ENCODE results near the gene HOMER2. TPM values are rescaled to one million over a fixed set of nuclear protein-coding genes. Genes with fewer than 3 reads are reported as not detected.
A peak's percentile ranks its signal among the peaks of the same experiment; 100 is the strongest.

The HOMER2 gene
- total and polyA plus RNA-seq, 9 of the 15 experiments (the other 6 are each of a cell fraction or from before 2014, with no cell fraction given): 0.13 to 0.47 (median 0.29) TPM; not detected in 1

- TF ChIP-seq ASH1L (IDR thresholded peaks at IDR 0.05; ENCODE audit: borderline replicate concordance, low read depth, partially characterized antibody): no peak
- no peak for TF ChIP-seq CGGBP1 (CRISPR knock-in tag; IDR thresholded peaks at IDR 0.05)
- TF ChIP-seq HNRNPH1 (optimal IDR thresholded peaks at IDR 0.05; ENCODE audit: low read depth, low read length): no peak
- no peak for TF ChIP-seq TEAD4 (IDR thresholded peaks at IDR 0.05; ENCODE audit: low read length)
- TF ChIP-seq TEAD4 (CRISPR knock-in tag; IDR thresholded peaks at IDR 0.05; ENCODE audit: borderline replicate concordance): no peak
- TF ChIP-seq HEY1 (CRISPR knock-in tag; IDR thresholded peaks at IDR 0.05; ENCODE audit: borderline replicate concordance): no peak
- TF ChIP-seq MYC (IDR thresholded peaks at IDR 0.05; ENCODE audit: low read depth, low read length): peak; percentile 49; the same call in 1 of the 2 replicates
- peak; percentile 23; the same call in 1 of the 2 replicates for TF ChIP-seq MYC (CRISPR knock-in tag; IDR thresholded peaks at IDR 0.05; ENCODE audit: borderline replicate concordance, low read depth)
- TF ChIP-seq CCAR2 (IDR thresholded peaks at IDR 0.05; ENCODE audit: low read depth, low read length): no peak
- peak; percentile 88 for TF ChIP-seq POLR2A (conservative IDR thresholded peaks at IDR 0.05)
- TF ChIP-seq NFYB (IDR thresholded peaks at IDR 0.05; ENCODE audit: extremely low read depth, insufficient read length): no peak
- no peak for TF ChIP-seq JUN (IDR thresholded peaks at IDR 0.05; ENCODE audit: borderline replicate concordance, low read depth, low read length)
- no peak for TF ChIP-seq JUN (CRISPR knock-in tag; IDR thresholded peaks at IDR 0.05; ENCODE audit: borderline replicate concordance)
- peak; percentile 75; the same call in 1 of the 2 replicates for TF ChIP-seq NKRF (IDR thresholded peaks at IDR 0.05; ENCODE audit: borderline replicate concordance)
- TF ChIP-seq ZBTB43 (CRISPR knock-in tag; IDR thresholded peaks at IDR 0.05): no peak
- no peak for TF ChIP-seq ZNF644 (tag; IDR thresholded peaks at IDR 0.05; ENCODE audit: low read depth)
- no peak for TF ChIP-seq TGIF2 (CRISPR knock-in tag; IDR thresholded peaks at IDR 0.05)
- TF ChIP-seq RUNX1 (IDR thresholded peaks at IDR 0.05; ENCODE audit: low read depth): no peak
- TF ChIP-seq CTCFL (IDR thresholded peaks at IDR 0.05; ENCODE audit: borderline replicate concordance, insufficient read depth, low read depth, low read length, poor library complexity, severe bottlenecking): no peak
- TF ChIP-seq ZNF253 (CRISPR knock-in tag; conservative IDR thresholded peaks at IDR 0.05): no peak
- peak; percentile 56 for TF ChIP-seq USF2 (CRISPR knock-in tag; IDR thresholded peaks at IDR 0.05)
- TF ChIP-seq BHLHE40 (IDR thresholded peaks at IDR 0.05; ENCODE audit: low read length): no peak
These were observed 33.3 kb upstream of the HOMER2 start, which contains the start of gene RAMAC (continued) for GRCh38 chr15:82985688-82986441.

Measured in K562 (cell line).